T-helper 1 cell (primary cell): ENCODE results near the gene AMT.
"Not testable (repeated sequence)": the region's sequence is repeated elsewhere in the genome, so short reads cannot be mapped to it uniquely, and the experiment has no call there.

Experiments
- DNase-seq, 5 donors: peaks; one replicate each; pipeline ENCODE4 v3.0.0-alpha.2; 2012 to 2020

The AMT gene

DNA sequence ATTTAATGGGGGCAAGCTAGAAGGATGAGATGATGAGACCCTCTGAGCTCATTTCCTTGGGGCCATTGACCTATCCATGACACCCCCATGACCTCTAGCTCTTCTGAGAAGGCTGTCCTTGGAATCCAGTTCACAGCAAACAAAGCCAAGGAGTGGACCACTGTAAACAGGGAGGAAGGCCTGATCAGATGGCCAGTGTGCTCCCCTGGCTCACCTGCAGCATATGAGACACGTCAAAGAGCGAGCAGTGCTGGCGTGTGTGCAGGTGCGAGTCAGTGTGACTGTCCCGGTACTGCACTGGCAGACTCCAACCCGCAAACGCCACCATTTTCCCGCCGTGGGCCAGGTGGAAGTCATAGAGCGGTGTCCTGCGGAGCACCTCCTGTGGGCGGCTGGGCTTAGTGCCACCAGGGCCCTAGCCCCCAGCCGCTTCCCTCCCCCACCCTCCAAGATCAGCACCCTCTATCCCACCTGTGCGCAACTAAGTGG is 339 bp downstream of the AMT start:
- DNase-seq, result no peak

GRCh38 chr3:49417516-49418120 is 4.7 kb downstream of the AMT start:
- DNase-seq, result no peak

DNA sequence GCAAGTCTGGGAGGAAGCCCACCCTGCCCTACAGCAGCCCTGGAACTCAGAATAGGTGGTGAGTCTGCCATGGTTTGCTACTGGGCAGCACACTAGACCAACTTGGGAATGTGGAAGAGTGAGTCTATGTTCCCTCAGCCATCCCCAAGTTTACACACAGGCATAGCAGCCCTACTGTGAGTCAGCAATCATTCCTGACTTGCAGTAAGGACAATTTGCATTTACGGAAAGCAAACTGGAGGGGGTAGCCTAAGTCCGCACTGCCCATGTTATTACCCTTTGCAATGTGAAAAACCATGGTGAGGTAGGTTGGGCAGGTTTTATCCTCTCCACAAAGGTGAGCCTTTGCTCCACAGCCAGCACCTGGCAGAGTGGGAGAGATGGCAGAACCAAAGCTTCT is 5.4 kb downstream of the AMT start:
- no peak for DNase-seq

- DNase-seq, result peak; percentile 49 to 85 (median 65)
These were observed 6.2 kb downstream of the AMT start for GRCh38 chr3:49415931-49416601.

- no peak for DNase-seq
These were observed 7.5 kb downstream of the AMT start for GRCh38 chr3:49414753-49415152.

DNA sequence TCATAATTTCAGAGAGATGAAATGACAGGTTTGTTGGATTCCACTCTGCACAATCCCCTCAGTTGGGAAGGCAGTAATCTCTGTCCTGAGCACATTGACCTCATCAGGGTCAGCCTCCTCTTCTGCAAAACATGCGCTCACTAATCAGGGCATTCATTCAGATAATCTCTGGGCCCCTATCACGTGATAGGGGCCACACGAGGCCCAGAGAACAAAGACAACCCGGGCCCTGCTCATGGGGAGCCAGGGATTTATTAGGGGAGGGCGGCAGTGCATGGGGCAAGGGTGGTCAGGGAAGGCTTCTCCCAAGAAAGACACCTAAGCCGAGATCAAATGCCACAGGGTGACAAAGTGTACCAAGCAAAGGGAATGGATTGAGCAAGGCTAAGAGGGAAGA is 8.9 kb downstream of the AMT start:
- DNase-seq, result no peak

- DNase-seq, result no peak
These were observed 9.5 kb downstream of the AMT start for GRCh38 chr3:49412632-49413337.

GRCh38 chr3:49411968-49412631 is 10.2 kb downstream of the AMT start, which contains the start of the genes RHOA and TCTA:
Gene RHOA (minus strand): TSS chr3:49411976. CDS start chr3:49375589, 36,387 bp downstream.
Gene TCTA (plus strand): TSS chr3:49412423. CDS start chr3:49412427, 4 bp downstream.
- DNase-seq, result peak; percentile 98 to 100 (median 99)

GRCh38 chr3:49411535-49411967 is 10.7 kb downstream of the AMT start:
- peak; percentile 33 to 63 (median 39) for DNase-seq

DNA sequence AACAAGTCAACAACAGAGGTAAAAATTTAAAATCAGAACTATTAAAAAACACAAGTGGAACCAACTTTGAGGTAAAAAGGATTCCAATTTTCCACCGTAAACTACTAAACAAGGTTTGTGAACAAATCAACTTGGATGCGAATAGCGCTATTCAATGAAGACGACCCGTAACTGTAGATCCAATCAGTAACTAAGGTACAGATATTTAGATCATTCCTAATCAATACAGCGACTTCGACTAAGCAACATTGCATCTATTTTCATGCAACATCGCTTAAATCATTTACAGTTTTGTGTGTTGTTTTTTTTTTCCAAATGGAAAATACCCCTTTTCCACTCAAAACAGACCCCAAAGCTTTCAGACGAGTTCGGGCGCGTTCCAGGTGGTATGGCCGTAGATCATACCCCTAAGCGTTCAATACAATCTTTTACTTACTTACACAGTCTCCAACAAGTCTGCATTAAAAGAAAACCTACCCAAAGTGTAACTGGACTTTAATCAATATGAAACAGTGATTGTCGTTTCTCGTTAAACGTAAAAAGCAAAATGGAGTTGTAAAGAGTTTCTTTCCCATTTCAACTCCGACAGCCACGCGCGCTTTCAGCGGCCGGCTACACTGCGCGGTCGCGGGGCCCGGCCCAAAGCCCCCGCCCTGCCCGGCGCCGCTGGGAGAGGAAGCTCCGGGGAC is 11.3 kb downstream of the AMT start:
- DNase-seq, result no peak

GRCh38 chr3:49410066-49410845 is 12.0 kb downstream of the AMT start:
- DNase-seq, result peak in 1 of 5 donors; percentile 26

GRCh38 chr3:49406571-49407565 is 15.4 kb downstream of the AMT start:
- DNase-seq, result no peak

- DNase-seq, result not testable (repeated sequence)
These were observed 16.7 kb downstream of the AMT start for GRCh38 chr3:49405570-49405969.

DNA sequence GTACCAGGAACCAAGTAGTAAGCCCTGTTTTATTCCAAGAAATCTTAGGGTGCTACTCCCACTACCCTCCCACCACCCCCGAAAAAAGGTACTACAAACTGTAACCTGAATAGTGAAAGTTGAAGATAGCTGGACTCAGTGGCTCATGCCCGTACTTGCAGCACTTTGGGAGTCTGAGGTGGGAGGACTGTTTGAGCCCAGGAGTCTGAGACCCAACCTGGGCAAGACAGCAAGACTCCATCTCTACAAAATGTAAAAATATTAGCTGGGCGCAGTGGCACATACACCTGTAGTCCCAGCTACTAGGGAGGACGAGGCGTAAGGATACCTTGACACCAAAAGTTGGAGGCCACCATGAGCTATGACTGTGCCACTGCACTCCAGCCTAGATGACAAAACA is 18.4 kb downstream of the AMT start:
- no peak for DNase-seq

DNA sequence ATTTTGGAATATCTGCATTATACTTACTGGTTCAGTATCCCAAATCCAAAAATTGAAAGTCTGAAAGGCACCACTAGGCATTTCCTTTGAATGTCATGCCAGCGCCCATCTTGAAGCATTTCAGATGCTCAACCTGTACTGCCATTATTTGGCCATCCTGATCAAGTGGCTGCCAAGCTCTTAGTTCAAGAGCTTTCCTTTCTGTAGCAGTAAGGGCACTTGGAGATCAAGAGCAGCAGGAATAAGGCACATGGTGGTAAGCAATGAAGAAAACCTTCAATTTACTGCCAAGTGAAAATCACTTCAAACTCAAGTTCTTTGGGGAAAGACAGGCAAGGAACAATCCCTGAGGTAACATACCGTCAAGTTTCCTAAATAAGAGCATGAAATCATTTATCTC is 20.5 kb downstream of the AMT start:
- DNase-seq, result no peak

DNA sequence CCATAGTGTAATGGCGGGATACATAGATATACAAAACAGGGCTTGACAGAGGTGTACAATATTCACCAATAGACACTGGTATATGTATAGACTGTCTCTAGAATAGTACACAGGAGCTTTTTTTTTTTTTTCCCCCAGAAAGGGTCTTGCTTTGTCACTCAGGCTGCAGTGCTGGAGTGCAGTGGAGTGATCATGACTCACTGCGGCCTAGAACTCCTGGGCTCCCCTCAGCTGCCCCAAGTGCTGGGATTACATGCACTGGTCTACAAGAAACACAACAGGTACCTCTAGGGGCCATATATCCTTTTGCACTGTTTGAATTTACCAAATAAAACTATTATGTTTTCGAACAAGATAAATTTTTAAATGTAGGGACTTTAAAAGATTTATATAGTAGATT is 22.8 kb downstream of the AMT start:
- no peak for DNase-seq

- DNase-seq, result no peak
These were observed 24.8 kb downstream of the AMT start for GRCh38 chr3:49397470-49397869.

DNA sequence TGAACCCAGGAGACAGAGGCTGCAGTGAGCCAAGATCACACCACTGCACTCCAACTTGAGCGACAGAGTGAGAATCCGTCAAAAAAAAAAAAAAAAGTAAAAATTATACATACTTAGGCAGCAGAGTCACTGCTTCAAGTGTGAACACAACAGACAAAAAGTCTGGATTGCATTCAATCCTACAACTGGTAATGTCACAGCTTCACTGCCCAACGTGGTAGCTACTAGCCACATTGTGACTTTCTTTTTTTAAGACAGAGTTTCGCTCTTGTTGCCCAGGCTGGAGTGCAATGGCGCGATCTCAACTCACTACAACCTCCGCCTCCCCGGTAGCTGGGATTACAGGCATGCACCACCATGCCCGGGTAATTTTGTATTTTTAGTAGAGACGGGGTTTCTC is 31.0 kb downstream of the AMT start:
- DNase-seq, result not testable (repeated sequence)

DNA sequence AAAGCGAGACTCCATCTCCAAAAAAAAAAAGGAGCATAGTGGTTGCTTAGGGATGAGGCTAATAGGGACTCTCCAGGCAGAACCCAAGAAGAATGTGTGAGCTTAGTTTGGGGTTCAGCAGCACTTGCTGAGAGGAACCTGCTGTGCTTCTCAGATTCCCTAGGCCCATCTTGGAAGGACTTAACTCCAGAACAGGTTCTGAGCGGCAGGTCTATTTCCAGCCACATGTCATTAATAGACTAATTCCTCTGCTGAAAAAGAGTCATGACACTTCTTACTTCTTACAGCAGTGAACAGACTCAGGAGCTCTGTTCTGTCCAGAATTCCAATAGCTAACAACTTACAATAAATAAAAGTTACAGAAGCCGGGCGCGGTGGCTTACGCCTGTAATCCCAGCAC is 33.0 kb downstream of the AMT start:
- no peak for DNase-seq

- no peak for DNase-seq
These were observed 33.9 kb downstream of the AMT start for GRCh38 chr3:49388289-49388820.
